Gastroesophageal sphincter (tissue), 4 donors: ENCODE data around the gene AMHR2. TPM values are rescaled to one million over a fixed set of nuclear protein-coding genes. Genes with fewer than 3 reads are reported as not detected.

Experiments
- ATAC-seq: fragments of 150-250 bp; one replicate; pipeline ENCODE4 v1.9.1; 2016; ENCODE audit warnings: mild to moderate bottlenecking, moderate library complexity
- H3K27ac ChIP-seq, 4 donors: fragments of 200-600 bp; sonication (generic) in 3 of 4; 1 replicate in 3 of 4; 2 replicates in 1 of 4; pipeline ENCODE4 v1.5.1; 2016 to 2019
- H3K27me3 ChIP-seq: fragments of 200-600 bp; sonication (generic); one replicate; pipeline ENCODE4 v1.5.1; 2019
- H3K36me3 ChIP-seq, 2 donors: fragments of 200-600 bp; sonication (generic); one replicate each; pipeline ENCODE4 v1.5.1; 2019; ENCODE audit warnings: control low read depth in 1 of 2
- H3K4me1 ChIP-seq, 3 donors: fragments of 200-600 bp; sonication (generic); 1 replicate in 2 of 3; 2 replicates in 1 of 3; pipeline ENCODE4 v1.5.1; 2016 to 2019; ENCODE audit warnings: control low read depth in 2 of 3
- H3K4me3 ChIP-seq, 2 donors: fragments of 200-600 bp; sonication (generic); one replicate each; pipeline ENCODE4 v1.5.1; 2019; ENCODE audit warnings: mild to moderate bottlenecking in 1 of 2, moderate library complexity in 1 of 2
- H3K9me3 ChIP-seq, 3 donors: fragments of 200-600 bp; sonication (generic); one replicate each; pipeline ENCODE4 v1.5.1; 2017 to 2019; ENCODE audit warnings: control low read depth in 2 of 3
- EP300 ChIP-seq: sonication (generic); formaldehyde crosslinking; IDR thresholded peaks from one replicate; pipeline ENCODE4 v1.6.1; 2017; ENCODE audit warnings: antibody characterized with exemption, mild to moderate bottlenecking
- POLR2A ChIP-seq, 2 donors: fragments of 450-650 bp; IDR thresholded peaks; one replicate each; pipeline ENCODE4 v1.6.1; 2017; ENCODE audit warnings: antibody characterized with exemption in 2 of 2, mild to moderate bottlenecking in 2 of 2, moderate library complexity in 1 of 2
- POLR2AphosphoS5 ChIP-seq: sonication (generic); formaldehyde crosslinking; IDR thresholded peaks from one replicate; pipeline ENCODE4 v1.6.1; 2017; ENCODE audit warnings: antibody characterized with exemption
- WGBS, 2 donors: methylation state at CpG; one replicate each; pipeline ENCODE4 v1.1.5; 2018; ENCODE audit warnings: low coverage in 1 of 2; 5-methylcytosine and 5-hydroxymethylcytosine counted together
- total RNA-seq, 4 donors: library from RNA; depleted of rRNA; stranded (reverse); fragments of >200 nt; gene quantifications; one replicate each; pipeline ENCODE4 v1.1.0, GENCODE V29; 2016
- TF ChIP-seq, protein P1 (sequence below), 4 experiments: fragments of 200-600 bp in 2 of 4; fragments of 450-650 bp in 2 of 4; sonication (generic) in 1 of 4; IDR thresholded peaks; one replicate each; pipeline ENCODE4 v1.5.1; 2017 to 2019; ENCODE audit warnings: antibody characterized with exemption in 4 of 4, mild to moderate bottlenecking in 2 of 4, moderate library complexity in 2 of 4

AMHR2 gene
- total RNA-seq, 4 donors from 2014 or later: 0.13 TPM; not detected in 3

DNA sequence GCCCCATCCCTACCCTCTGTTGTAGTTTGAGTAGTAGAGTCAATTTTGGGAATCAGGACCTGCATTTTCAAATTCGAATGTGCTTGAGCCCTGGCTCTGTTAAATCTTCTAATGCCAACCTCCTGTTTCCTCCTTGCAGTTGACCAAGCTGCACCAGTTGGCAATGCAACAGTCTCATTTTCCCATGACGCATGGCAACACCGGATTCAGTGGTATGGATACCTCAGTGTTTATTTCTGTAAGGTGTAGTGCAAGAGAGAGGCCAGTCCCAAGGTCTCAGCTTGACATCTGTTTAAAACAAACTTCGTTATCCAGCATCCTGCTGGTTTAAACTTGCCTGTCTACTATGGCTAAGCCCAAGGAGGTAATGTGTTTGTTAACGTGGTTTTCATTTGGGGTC is 43.4 kb downstream of the AMHR2 start:
- TF ChIP-seq POLR2AphosphoS5 (no peak), POLR2A (IDR thresholded peaks at IDR 0.05) (no peak), EP300 (no peak)
- TF ChIP-seq, protein P1, sequence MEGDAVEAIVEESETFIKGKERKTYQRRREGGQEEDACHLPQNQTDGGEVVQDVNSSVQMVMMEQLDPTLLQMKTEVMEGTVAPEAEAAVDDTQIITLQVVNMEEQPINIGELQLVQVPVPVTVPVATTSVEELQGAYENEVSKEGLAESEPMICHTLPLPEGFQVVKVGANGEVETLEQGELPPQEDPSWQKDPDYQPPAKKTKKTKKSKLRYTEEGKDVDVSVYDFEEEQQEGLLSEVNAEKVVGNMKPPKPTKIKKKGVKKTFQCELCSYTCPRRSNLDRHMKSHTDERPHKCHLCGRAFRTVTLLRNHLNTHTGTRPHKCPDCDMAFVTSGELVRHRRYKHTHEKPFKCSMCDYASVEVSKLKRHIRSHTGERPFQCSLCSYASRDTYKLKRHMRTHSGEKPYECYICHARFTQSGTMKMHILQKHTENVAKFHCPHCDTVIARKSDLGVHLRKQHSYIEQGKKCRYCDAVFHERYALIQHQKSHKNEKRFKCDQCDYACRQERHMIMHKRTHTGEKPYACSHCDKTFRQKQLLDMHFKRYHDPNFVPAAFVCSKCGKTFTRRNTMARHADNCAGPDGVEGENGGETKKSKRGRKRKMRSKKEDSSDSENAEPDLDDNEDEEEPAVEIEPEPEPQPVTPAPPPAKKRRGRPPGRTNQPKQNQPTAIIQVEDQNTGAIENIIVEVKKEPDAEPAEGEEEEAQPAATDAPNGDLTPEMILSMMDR (IDR thresholded peaks at IDR 0.05): no peak

DNA sequence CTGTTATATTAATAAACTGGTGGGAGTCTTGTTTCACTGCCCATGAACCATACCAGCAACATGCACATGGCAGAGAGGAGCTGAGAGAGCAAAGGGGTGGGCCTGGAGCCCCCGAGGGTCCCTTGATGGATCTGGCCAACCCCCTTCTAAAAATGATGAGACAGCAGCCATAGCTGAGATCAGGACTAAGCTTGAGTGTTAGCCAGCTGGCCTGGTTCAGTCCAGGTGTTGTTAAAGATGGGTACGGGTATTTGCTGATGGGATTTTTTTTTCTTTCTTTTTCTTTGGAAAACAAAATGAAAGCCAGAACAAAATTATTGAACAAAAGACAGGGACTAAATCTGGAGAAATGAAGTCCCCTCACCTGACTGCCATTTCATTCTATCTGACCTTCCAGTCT is 44.2 kb downstream of the AMHR2 start:
- Histone ChIP-seq H3K27me3 (no peaks in the 10 kb centered on the region), H3K27ac (no peak overlapping the region), H3K36me3 (peaks cover 13 to 100% of the 10 kb centered on the region in 2 donors), H3K4me3 (no peak overlapping the region), H3K4me1 (peaks cover 3 to 80% (median 3%) of the 10 kb centered on the region in 3 donors), H3K9me3 (no peaks in the 10 kb centered on the region)
- TF ChIP-seq EP300 (no peak), POLR2A (IDR thresholded peaks at IDR 0.05) (no peak), POLR2AphosphoS5 (no peak)
- TF ChIP-seq, protein P1 (IDR thresholded peaks at IDR 0.05): no peak
- no peak for ATAC-seq
- WGBS, 2 donors: 22 to 73% methylated on average over 1 to 2 of the region's 2 CpGs

More for the DNA sequence above, 43.4 kb downstream of the AMHR2 start:
- Histone ChIP-seq H3K4me1 (peaks cover 3 to 80% (median 3%) of the 10 kb centered on the region in 3 donors), H3K27me3 (no peaks in the 10 kb centered on the region), H3K27ac (peak overlapping the region in 1 of 4 donors; percentile 4), H3K36me3 (peaks cover 20 to 100% of the 10 kb centered on the region in 2 donors), H3K4me3 (no peak overlapping the region), H3K9me3 (no peaks in the 10 kb centered on the region)
- no peak for ATAC-seq
- WGBS, 2 donors: 35 to 48% methylated on average over 5 of the region's 5 CpGs

DNA sequence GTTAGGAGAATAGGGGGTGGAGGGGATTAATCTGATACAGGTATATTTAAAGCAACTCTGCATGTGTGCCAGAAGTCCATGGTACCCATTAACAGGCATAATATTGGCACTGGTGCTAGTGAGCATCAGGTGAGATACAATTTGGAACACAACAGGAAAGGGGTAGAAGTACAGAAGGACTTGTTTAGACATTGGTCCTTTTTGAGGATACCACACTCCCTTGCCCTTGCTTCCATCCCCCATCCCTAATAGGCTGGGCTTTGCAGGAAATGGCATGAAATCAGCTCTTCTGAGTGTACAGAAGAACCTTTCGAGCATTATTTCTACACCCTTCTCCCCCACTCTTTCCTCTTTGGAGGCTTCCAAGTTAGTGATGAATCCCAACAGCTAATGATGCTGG is 44.6 kb downstream of the AMHR2 start:
- no peaks in the 10 kb centered on the region for H3K9me3 ChIP-seq
- H3K4me3 ChIP-seq: no peak overlapping the region
- no peak overlapping the region for H3K27ac ChIP-seq
- no peak for ATAC-seq
- H3K27me3 ChIP-seq: no peaks in the 10 kb centered on the region
- H3K36me3 ChIP-seq: peaks cover 10 to 100% of the 10 kb centered on the region in 2 donors
- TF ChIP-seq EP300 (no peak), POLR2A (IDR thresholded peaks at IDR 0.05) (no peak), POLR2AphosphoS5 (no peak)
- TF ChIP-seq, protein P1 (IDR thresholded peaks at IDR 0.05): no peak
- WGBS, 2 donors: 33 to 50% methylated on average over 1 of the region's 1 CpG
- H3K4me1 ChIP-seq: peaks cover 0 to 80% (median 3%) of the 10 kb centered on the region in 3 donors

DNA sequence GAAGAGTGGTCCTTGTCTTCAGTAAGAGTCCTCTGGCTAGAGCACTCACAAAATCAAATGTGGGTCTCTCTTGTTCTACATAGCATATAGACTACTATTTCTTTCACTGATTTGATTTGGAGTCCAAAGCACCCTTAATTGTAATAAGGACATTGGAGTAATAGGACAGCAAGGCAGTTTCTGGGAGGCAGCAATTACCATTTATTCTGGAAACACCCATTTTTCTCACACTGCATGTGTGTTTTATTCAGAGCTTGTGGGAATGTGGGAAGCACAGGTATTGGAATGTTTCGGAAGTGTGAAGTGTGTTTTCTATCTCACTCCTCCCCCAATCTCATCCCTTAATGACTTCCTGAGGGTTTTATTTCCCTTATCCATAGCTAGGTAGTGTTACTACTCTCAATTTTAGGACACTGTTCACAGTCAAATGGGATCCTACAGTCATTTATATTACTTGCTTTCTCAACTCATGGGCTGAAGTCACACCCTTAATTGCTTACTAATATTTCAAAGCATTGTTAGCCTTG is 48.5 kb downstream of the AMHR2 start:
- no peaks in the 10 kb centered on the region for H3K27me3 ChIP-seq
- H3K27ac ChIP-seq: no peak overlapping the region
- no peaks in the 10 kb centered on the region for H3K9me3 ChIP-seq
- TF ChIP-seq, protein P1 (IDR thresholded peaks at IDR 0.05): no peak
- TF ChIP-seq POLR2A (IDR thresholded peaks at IDR 0.05) (no peak), POLR2AphosphoS5 (no peak), EP300 (no peak)
- H3K36me3 ChIP-seq: peaks cover 7 to 100% of the 10 kb centered on the region in 2 donors
- 88 to 93% methylated on average over 1 of the region's 1 CpG for WGBS, 2 donors
- no peak for ATAC-seq
- peaks cover 3 to 80% (median 9%) of the 10 kb centered on the region in 3 donors for H3K4me1 ChIP-seq
- H3K4me3 ChIP-seq: no peak overlapping the region

DNA sequence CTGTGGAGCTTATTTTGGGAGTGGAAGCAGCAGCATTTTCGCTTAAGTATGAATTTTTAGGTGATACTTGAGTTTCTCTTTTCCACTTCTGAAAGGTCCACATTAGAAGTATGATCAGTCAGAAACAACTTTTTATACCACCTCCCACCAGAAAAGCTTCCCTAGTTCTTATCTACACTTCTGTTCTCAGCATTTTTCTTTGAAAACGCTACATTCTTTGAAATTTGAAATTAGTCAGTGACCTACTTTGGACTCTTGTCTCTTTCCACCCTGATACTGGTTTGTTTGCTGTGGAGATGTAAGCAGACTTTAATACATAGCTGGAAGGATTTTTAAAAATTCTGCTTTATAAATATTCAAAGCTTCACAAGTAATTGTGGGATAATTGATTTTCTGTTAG is 50.4 kb downstream of the AMHR2 start:
- no peak for ATAC-seq
- no peaks in the 10 kb centered on the region for H3K27me3 ChIP-seq
- H3K9me3 ChIP-seq: no peaks in the 10 kb centered on the region
- peaks cover 3 to 91% (median 9%) of the 10 kb centered on the region in 3 donors for H3K4me1 ChIP-seq
- H3K4me3 ChIP-seq: no peak overlapping the region
- TF ChIP-seq POLR2AphosphoS5 (no peak), POLR2A (IDR thresholded peaks at IDR 0.05) (no peak), EP300 (no peak)
- TF ChIP-seq, protein P1 (IDR thresholded peaks at IDR 0.05): no peak
- peak overlapping the region in 2 of 4 donors; percentile 36 to 64 for H3K27ac ChIP-seq
- WGBS, 2 donors: 52 to 57% methylated on average over 2 of the region's 2 CpGs
- H3K36me3 ChIP-seq: peaks cover 4 to 100% of the 10 kb centered on the region in 2 donors
